Right renal cortex interstitium (tissue), 3 donors: Measurements from ENCODE around the gene SH3PXD2A. TPM values are rescaled to one million over a fixed set of nuclear protein-coding genes. Genes with fewer than 3 reads are reported as not detected.
A peak's percentile ranks its signal among the peaks of the same experiment; 100 is the strongest.

Experiments
- DNase-seq, 3 donors: peaks; one replicate each; pipeline ENCODE4 v3.0.0-alpha.2; 2013; ENCODE audit warnings: low read depth in 3 of 3, low spot score in 2 of 3
- polyA plus RNA-seq, 3 donors: library from polyadenylated mRNA; unstranded; fragments of 120-200 nt; gene quantifications; one replicate each; pipeline ENCODE4 v1.2.1, GENCODE V29; 2013; ENCODE audit not compliant: insufficient read length in 3 of 3

SH3PXD2A gene
- polyA plus RNA-seq, 3 donors, result 25.6 to 28.5 (median 27.1) TPM

DNA sequence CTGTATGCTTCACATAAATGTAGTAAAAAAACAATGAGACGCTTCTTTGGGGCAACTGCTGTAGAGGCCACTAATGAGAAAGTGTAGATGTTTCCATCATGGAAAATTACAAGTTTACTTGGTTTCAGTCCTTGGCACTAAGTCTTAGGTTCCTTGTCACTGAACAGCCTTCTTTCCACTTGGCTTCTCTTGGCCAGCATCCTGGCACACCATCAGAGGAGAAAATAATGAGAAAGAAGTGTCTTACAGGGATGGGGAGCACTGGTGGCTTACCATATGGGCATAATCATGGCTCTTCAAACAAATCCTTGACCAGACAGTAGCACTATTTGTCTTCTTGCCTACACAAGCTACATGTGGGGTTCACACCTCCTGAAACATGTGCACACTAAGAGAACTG, 22.5 kb upstream of the SH3PXD2A start:
- no peak for DNase-seq

DNA sequence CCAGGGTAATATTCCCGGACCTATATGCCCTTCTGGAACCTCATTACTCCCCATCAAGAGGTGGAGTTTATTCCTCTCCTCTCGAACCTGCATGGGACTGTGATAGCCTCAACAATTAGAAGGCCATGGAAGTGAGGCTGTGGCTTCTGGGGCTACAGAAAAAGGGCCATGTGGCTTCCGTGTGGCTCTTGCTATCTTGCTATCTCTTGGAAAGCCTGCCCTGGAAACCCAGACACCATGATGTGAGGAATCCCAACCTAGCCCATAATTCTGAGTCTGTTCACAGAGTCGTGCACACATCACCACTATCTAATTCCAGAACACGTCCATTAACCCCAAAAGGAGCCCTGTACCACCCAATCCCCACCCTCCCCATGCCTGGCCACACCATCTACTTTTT, 20.8 kb upstream of the SH3PXD2A start:
- no peak for DNase-seq

DNA sequence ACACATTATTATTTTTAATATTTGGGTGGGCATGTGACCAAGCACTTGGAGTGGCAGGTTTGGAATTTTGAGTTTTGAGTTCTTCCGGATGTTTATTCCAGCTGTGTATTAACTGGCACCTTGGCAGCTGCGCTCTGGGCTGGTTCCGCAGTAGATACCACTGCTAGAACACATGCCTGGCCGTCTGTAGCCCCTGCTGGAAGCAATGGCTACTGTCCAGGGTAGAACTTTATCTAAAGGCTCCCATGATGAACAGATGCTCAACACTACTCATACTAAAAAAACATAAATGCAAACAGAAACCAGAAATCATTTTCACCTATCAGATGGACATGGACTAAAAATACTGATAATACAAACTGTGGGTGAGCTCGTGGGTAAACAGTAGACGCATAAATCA, 19.4 kb upstream of the SH3PXD2A start:
- DNase-seq, result no peak

DNA sequence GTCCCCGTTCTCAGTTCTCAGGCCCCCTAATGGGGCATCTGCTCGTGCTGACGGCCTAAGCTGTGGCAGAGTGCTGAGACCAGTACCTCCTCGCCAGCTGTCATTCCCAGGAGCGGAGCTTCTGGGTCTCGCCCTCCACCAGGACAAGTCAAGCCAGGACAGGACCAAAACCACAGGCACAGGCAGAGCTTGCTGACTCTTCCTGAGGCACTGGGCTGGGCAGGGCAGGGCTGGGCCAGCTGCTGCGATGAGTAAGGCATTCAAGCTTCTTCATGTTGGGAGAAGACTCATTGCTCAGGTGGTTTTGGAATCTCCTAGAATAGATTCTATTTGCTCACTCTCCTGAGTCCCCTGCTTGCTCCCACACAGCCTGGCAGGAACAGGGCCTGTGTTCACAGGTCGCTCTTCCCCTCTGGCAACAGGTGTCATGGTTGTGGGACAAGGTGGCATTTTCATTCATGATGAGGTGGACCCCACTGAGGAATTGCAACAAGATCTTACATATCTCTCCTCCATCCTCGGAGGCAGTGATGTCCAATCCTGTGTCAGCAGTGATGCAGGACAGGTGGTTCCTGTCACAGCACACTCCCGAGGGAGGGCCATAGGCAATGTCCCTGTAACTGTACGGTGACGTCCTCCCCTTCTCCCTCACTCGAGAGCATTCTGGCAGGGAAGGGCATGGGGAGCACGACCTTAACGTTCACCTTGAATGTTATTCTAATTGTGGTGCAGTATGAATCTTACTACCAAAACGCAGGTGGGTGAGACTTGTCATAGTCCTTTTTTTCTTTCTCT, 17.0 kb upstream of the SH3PXD2A start:
- DNase-seq, result no peak

DNA sequence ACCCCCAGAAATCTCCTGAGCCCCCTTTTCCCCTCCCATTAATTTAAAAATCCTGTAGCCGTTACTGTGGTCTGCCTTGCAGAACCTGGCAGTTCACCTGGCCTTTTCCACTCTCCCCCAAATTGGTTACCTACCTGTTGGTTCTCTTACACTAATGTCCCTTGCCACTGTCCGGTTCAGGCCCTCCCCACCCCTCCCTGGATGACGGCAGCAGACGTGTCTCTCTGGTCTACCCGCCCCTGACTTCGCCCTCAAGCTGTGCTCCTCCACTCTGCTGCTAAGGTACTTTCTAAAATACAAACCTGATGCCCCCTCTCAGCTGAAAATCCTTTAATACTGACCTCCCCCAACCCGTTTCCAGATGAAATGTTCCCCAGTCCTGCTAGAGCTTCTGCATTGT, 15.6 kb upstream of the SH3PXD2A start:
- no peak for DNase-seq

DNA sequence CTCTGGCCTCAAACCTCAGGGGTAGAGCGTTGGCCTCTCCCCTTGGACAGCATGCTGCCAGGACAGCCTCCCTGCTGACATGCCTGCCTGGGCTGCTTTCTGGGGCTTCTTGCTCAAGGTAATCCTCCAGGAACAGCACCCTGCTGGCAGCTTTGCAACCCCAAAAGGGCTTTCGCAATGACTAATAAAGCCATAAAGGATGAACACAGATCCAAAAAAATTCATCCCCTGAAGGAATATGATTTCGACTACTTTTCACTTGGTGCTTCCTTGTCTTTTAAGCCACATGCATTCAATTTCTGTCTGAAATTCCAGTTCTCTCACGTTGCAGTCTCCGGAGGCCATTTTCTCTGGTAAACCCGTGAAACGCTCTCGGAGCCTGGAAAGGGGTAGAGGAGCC, 15.1 kb upstream of the SH3PXD2A start:
- DNase-seq, result no peak

DNA sequence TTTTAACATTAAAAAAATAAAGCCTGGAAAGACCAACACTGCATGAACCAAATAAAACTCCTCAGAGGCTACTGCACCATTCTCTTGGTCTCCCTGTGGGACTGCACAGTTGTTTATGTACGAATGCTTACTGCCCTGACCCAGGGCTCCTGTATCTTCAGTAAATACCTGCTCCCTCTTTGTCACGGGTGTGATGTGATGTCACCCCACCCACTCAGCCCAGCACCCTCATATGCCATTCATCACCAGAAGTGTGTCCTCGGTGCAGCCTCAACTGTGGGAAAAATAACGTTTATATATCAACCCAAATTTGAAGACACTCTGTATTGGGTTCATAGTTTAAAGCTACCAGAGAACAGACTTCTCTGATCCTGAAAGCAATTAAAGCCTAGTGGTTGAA, 14.0 kb upstream of the SH3PXD2A start:
- DNase-seq, result no peak

DNA sequence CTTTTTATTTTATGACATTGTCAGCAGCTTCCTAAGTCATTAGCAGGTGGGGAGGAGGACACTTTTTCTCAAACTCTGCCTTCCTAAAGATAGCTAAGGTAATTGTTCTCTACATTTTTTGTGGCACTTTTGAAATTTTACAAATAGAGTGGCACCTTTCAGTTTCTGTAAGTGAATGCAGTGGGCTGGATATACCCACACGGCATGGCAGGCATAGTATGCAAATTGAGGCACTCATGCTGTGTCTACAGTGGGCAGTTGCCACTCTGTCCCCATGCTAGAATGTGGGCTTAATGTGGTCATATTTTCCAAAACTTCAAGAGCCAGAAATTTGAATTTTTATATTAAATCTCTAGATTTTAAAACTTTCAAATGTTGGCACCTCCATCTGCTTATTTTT, 12.8 kb upstream of the SH3PXD2A start:
- DNase-seq, result no peak

DNA sequence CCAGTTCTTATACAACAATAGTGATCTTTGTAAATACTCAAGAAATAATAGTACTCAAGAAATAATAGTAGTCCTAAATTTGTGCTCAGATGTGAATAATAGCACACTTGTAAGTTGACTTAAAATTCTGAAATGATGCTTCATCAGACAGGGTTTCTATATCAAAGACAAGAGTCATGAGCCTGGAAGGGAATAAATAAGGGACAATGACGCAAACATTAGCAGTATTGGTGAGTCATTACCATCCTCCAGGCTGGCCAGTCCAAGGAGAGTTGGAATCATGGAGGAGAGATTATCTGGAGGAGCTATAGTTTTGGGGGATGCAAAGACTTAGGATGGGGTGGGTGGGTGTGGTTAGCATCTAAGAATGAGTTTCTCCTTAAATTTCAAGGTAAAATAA, 6.1 kb upstream of the SH3PXD2A start:
- no peak for DNase-seq

DNA sequence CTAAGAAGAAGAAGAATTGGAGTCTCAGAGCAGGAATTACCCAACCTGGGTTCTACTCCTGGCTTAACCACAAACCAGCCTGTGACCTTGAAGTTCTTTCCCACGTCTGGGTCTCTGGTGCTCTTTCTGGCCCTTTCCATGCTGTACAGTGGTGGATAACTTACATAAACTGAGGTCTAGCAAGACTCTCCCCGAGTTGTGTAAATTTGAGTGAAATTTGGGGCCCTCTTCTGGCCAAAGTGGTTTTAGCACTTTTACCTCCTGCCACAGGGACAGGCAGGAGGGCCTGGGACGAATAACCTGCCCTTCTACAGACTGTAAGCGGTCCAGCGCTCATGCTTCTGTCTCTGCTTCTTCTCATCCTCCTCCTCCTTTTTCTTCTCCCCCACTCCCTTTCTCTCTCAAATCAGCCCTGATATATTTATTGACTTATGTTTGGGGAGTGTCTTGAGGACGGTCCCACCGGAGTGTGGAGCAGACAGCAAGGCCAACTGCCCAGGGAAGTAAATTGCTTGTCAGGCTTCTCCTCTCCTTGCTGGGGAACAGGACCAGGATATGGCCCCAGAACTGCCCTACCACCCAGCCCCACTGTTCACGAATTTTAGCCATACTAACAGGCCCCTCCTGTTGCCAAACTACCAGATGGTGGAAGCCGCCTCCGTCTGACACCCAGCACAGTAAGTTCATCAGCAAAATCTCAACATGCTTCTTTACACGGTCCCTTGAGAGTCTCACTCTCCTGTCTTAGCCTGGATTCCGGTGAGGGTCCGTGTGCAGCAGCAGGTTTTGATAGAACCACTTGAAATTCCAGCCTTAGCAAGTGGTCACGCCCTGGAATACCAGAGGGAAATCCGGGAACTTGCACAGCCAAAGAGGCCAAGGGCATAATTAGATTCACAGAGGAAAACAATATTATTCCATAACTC, 4.0 kb upstream of the SH3PXD2A start:
- peak in 2 of 3 donors; percentile 65 to 77 for DNase-seq

DNA sequence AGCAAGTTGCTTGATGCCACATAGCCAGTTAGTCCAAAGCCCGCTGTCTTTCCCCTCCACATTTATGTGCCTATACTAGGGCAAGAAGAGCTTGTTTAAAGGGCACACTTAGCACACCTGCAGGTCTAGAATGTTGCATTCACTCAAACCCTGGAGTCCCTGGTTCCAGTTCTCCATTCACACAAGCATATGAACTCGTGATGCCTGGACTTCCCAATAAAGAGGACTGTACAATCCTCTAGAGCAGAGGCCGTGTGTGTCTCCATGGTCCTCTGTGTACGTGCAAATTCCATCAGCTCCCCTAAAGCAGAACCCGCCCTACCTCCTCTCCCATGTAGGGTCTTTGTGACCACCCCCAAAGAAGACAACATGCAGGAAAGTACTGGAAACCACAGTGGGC, 3.0 kb upstream of the SH3PXD2A start:
- no peak for DNase-seq

DNA sequence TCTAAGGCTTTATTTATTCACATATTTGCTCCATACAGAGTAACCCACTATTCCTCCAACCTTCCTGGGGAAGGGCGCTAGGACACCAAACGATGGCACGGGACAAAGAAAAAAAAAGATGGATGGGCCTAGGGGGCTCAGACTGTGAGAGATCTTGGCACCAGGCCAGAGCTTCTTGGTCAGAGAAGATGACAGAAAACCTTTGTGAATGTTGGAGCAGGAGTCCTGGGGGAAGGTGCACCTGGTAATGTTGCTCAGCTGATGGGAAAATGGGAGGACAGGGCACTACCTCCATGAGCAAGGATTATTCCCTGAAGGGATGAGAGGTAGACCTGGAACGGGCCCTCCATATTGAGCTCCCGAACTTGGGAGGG, 1.4 kb upstream of the SH3PXD2A start:
- DNase-seq, result no peak

DNA sequence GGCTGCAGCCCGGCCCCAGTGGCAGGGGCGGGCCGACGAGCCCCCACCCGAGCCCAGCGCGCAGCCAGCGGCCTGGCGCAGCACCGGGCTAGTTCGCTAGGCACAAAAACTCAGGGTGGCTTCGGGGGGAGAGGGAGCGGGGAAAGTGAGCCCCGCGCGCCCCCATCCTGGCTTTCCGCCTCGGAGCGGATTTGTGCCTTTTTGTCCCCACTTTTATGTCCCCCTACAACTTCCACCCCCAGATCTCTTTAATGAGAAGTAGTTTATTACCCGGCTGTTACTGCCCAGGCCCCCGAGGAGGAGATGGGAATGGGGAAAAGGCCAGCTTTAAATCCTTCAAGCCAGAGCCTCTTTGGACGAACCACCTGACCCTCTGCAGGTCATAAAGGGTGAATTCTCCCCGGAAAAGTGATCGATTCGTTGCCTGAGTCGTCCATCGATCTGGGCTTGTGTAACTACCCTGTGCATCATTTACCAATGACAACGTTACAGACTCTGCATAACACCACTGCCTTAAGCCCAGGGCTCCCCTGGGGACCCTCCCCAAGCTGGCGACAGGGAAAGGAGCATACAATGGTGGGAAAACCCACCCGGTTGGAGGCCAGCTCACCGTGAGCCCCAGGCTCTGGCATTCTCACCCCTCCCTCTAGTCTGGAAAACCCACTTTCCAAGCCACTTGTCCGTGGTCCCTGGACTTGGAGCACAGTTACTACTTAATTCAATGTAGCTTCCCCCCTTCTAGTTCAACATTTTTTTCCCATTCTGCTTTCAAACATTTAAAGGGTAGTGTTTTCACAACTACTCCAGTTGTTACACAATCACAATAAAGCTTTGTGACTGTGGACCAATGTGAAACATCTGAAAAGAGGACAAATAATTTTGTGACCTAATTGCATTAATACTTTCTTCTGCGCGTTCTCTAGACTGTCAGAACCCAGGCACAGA, 748 bp upstream of the SH3PXD2A start:
- no peak for DNase-seq

DNA sequence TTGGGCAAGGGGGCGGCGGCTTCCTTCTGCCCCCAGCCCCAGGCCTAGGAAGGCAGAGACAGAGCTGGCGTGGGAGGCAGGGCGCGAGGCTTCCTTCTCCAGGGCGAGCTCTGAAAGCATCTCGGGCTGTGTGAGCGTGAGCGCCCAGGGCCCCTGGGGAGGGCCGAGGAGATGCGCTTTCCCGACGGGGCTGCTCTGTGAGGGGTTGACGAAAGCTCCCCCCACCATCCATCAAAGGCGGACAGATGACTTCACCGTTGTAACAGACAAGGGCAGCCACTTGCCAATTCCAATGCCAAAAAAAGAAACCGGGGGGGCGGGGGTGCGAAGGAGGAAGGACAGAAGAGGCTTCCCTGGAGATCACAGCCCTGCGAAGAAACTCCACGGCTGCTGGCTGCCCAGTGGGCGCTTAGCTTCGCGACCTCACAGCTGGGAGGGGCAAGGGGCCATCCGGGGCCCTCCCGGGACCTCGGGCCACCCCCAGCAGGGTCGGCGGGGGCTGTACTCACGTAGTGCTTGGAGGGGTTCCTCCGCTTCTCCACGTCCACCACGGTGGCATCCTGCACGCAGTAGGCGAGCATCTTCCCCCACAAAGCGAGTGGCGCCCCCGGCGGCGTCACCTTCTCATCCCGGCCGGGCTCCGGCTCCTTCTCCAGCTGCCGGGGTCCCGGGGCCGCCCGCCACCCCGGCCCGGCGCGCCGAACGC, 537 bp downstream of the SH3PXD2A start:
- DNase-seq, result no peak

DNA sequence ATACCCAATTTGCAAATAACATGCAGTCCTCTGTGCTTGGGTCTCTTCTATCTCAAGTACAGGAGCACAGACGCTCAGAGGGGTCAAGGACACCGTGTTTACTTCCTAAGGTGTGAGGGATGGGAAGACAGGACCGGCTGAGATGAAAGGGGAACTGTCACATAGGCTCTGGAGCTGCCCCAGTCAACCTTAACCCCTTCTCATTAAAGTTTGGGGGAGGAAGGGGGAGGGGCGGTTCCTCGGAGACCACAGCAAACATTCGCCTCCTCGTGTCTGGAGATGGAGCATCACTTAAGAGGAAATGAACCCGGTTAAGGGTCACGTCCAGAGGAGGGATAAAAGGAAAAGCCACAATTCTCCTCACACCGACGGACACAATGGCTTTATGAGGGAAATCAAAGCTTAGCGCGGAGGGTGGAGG, 1.1 kb downstream of the SH3PXD2A start:
- DNase-seq, result no peak

DNA sequence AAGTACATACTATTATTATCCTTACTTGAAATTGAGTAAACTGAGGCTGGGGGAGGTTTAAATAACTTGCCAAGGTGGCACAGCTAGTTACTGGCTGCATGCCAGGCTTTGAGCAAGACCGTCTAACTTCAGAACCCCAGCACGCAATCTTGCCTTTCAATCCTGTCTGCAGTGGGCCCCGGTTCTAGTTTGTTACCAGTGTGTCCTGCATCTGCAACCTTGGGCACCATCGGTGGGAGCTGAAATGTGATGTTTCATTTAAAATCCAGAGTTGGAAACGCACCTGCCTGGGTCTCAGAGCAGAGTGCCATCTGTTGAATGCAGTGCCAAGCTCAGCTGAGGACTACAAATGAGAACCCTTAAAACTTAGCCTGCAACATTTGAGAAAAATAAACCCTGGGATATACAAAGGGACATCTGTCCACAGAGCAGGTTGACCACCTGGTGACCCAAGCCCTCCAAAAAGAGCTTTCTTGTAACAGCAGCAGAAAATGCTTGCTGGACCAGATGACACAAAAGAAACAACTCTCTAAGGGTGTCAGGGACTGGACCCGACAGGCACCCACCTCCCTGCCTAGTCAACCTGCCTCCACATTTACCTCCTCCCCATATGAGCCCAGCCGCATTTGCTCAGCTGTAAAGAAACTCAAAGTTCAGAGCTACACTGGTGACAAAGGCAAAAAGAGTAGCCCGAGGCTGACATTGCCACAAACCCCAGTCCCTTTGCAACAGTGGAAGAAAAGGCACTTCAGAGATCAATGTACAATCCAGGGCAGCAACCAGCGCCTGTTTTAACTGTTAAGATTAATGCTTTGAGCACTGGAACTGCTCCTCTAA, 1.7 kb downstream of the SH3PXD2A start:
- no peak for DNase-seq

DNA sequence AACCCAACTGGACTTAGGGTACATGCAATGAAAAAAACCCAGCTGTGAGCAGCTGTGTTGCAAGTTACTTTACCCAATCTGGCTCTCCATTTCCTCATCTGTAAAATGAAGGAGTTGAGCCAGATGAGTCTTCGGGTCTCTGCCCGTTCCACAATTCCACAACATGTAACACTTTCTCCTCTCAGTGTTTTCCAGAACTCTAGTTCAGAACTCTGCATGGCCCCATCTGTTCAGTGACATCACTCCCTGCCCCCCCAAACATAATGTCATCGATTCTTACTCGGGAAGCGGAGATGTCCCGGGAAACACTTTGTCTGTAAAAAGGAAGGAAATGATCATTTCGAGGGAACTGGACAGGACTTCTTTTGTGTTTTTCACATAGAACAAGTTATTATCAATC, 2.5 kb downstream of the SH3PXD2A start:
- DNase-seq, result no peak

DNA sequence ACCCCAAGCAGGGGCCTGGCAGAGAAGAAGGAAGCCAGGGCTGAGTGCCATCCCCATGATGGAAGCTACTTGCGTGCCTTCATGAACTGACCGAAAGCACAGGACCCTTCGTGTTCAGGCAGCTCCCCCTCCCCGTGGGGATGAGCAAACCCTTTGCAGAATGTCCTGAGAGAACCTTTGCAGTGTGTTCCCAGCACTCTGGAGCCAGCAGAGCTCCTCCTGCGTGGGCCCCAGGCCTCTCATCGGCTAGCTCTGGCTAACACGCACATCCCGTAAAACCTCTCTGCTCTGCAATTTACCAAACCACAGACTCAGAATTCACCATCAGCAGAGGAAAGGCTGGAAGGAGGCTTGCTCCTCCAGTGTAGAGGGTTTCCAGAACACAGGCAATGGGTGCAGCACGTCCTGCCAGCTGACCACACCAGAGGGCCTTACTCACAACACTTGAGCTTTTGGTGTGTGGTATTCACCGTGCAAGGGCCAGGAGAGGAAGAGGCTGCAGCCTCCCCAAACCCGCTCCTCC, 3.1 kb downstream of the SH3PXD2A start:
- DNase-seq, result no peak

DNA sequence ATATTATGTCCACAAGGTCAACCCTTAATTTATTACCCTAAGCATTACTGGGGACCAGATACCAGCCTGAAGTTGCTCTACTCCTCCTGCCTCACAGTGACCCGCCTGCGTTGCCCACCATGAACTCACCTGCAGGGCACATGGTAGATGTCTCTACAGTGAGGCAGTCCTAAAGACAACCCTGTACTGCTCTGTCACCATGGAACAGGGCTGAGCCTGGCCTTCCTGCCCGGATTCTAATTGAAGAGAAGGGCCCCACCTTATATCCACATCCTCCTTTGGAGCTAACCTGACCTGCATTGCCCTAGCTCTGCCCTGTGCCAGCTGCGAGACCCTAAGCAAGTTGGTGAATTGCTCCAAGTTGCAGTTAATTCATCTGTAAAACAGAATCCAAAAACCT, 4.1 kb downstream of the SH3PXD2A start:
- DNase-seq, result no peak
